ENCODE measurements around the gene TRDN. TPM values are rescaled to one million over a fixed set of nuclear protein-coding genes. Genes with fewer than 3 reads are reported as not detected.

TRDN gene
- total and polyA plus RNA-seq, 4 experiments from 2014 or later = not detected

DNA sequence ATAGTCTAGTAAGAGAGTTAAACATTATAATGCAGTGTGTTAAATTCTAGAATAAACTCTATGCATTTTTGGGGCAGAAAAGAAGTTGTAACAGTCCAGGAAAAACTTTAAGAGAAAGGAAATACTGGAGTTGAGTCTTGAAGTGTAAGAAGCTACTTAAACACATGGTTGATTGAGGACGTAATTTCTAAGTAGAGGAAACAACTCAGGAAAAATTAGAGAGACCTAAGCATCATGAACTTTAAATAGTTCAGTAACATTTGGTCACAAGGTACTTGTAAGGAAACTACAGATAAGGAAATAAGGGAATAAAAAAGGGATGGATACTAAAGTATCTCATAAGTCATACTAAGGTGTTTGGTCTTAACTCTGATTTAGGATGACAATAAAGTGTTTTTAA, 4.7 kb upstream of the TRDN start:
- Mint-ChIP-seq H3K27ac (no peak overlapping the region), H3K4me3 (no peak overlapping the region), H3K4me1 (no peaks in the 10 kb centered on the region), H3K27me3 (no peaks in the 10 kb centered on the region), H3K36me3 (no peaks in the 10 kb centered on the region), H3K9me3 (peaks cover 0 to 4% (median 0%) of the 10 kb centered on the region in 8 donors)
- Histone ChIP-seq H3K36me3 (ENCODE audit: insufficient read depth, low read length) (no peaks in the 10 kb centered on the region), H3K27ac (ENCODE audit: low read depth, low read length) (no peak overlapping the region), H3K27me3 (ENCODE audit: insufficient read depth, low read length) (no peaks in the 10 kb centered on the region), H3K9me3 (ENCODE audit: control insufficient read depth in 1 of 2, low read length in 2 of 2) (no peaks in the 10 kb centered on the region), H3K4me3 (ENCODE audit: low read length in 2 of 2) (no peak overlapping the region), H3K4me1 (ENCODE audit: insufficient read depth, low read length) (no peaks in the 10 kb centered on the region)
- intact Hi-C loops (cut with micrococcal nuclease) = no loop called here
- POLR2A ChIA-PET (ENCODE audit: partially characterized antibody) = no interaction called here
- CTCF ChIA-PET (ENCODE audit: partially characterized antibody) = no interaction called here
- DNase-seq = no peak

DNA sequence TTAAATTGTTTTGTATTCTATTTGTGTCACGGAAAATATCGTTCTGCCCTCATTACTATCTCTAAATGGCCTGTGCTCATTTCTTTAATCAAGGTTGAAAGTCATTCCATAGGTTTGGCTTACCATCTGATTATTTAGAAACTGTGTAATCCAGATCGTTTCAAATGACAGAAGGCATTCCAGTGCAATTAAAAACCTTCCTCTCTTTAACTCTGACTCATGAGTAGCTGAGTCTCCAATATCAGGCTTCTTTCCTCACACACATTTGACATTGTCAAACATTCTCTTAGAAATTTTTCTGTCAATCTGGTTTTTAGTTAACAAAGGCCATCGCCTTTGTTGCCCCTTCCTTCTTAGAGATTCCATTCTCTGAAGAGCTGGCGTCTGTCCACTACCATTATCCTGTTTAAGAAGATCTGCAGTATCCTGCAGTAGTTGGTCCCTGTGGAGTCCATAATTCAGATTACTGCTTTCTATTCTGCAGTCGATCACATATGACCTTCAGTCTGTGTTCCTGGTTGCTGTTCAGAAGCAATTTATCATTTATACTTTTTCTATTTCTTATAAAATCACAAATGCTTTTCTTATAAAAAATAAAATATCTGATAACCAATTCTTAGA, 3.9 kb upstream of the TRDN start:
- no peak for DNase-seq
- intact Hi-C loops (cut with micrococcal nuclease) = no loop called here
- no peak overlapping the region for H3K4me3 Mint-ChIP-seq
- no peaks in the 10 kb centered on the region for H3K4me1 Mint-ChIP-seq
- Histone ChIP-seq H3K4me3 (ENCODE audit: low read length in 2 of 2) (no peak overlapping the region), H3K27ac (ENCODE audit: low read depth, low read length) (no peak overlapping the region), H3K36me3 (ENCODE audit: insufficient read depth, low read length) (no peaks in the 10 kb centered on the region), H3K9me3 (ENCODE audit: control insufficient read depth in 1 of 2, low read length in 2 of 2) (no peaks in the 10 kb centered on the region), H3K4me1 (ENCODE audit: insufficient read depth, low read length) (no peaks in the 10 kb centered on the region), H3K27me3 (ENCODE audit: insufficient read depth, low read length) (no peaks in the 10 kb centered on the region)
- ChIA-PET POLR2A (ENCODE audit: partially characterized antibody) (no interaction called here), CTCF (ENCODE audit: partially characterized antibody) (no interaction called here)
- no peaks in the 10 kb centered on the region for H3K36me3 Mint-ChIP-seq
- H3K27ac Mint-ChIP-seq = no peak overlapping the region
- H3K27me3 Mint-ChIP-seq = no peaks in the 10 kb centered on the region
- peaks cover 0 to 4% (median 0%) of the 10 kb centered on the region in 8 donors for H3K9me3 Mint-ChIP-seq

DNA sequence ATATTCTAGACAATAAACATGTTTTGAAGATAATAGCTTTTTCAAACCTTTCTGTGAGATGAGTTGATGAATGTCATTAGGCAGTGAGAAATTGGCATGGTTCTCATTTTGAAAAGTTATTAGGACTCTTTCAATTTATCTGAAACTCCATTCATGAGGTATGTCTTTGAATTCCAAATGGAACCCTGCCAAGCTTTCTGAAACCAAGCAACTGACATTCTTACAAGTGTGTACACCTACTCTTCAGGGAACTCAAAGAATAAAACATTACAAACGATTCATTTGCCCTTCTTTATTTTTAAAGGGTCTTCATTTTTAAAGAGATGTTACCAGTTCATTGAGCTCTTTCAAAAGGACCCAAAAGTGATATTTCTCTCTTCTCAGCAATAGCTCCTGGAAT, 2.1 kb upstream of the TRDN start:
- H3K4me1 Mint-ChIP-seq = no peaks in the 10 kb centered on the region
- intact Hi-C loops (cut with micrococcal nuclease) = no loop called here
- H3K4me3 Mint-ChIP-seq = no peak overlapping the region
- Histone ChIP-seq H3K9me3 (ENCODE audit: control insufficient read depth in 1 of 2, low read length in 2 of 2) (no peaks in the 10 kb centered on the region), H3K36me3 (ENCODE audit: insufficient read depth, low read length) (no peaks in the 10 kb centered on the region), H3K4me3 (ENCODE audit: low read length in 2 of 2) (no peak overlapping the region), H3K27me3 (ENCODE audit: insufficient read depth, low read length) (no peaks in the 10 kb centered on the region), H3K4me1 (ENCODE audit: insufficient read depth, low read length) (no peaks in the 10 kb centered on the region), H3K27ac (ENCODE audit: low read depth, low read length) (no peak overlapping the region)
- CTCF ChIA-PET (ENCODE audit: partially characterized antibody) = no interaction called here
- DNase-seq = no peak
- H3K27me3 Mint-ChIP-seq = no peaks in the 10 kb centered on the region
- H3K27ac Mint-ChIP-seq = no peak overlapping the region
- peaks cover 0 to 4% (median 0%) of the 10 kb centered on the region in 8 donors for H3K9me3 Mint-ChIP-seq
- no peaks in the 10 kb centered on the region for H3K36me3 Mint-ChIP-seq
- POLR2A ChIA-PET (ENCODE audit: partially characterized antibody) = no interaction called here

DNA sequence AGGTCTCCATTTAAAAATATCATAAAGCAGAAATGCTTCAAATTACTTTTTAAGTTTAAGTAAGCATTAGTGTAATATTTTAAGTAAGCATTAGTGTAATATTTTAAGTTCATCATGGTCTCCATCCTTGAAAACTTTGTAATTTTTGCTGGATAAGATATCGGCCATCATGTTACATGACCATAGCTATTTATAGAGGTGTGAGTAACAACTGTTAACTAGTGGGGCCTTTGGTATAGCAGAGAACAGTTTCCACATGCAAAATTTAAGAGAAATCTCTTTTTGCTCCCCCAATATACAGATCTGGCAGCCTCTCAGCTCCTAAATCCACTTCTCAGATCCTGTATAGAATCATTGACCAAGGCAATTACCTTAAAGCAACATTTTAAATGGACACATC, 468 bp downstream of the TRDN start:
- H3K4me3 Mint-ChIP-seq = no peak overlapping the region
- H3K9me3 Mint-ChIP-seq = peaks cover 0 to 4% (median 0%) of the 10 kb centered on the region in 8 donors
- H3K4me1 Mint-ChIP-seq = no peaks in the 10 kb centered on the region
- intact Hi-C loops (cut with micrococcal nuclease) = no loop called here
- H3K27ac Mint-ChIP-seq = no peak overlapping the region
- no peaks in the 10 kb centered on the region for H3K36me3 Mint-ChIP-seq
- Histone ChIP-seq H3K9me3 (ENCODE audit: control insufficient read depth in 1 of 2, low read length in 2 of 2) (no peaks in the 10 kb centered on the region), H3K4me3 (ENCODE audit: low read length in 2 of 2) (no peak overlapping the region), H3K27me3 (ENCODE audit: insufficient read depth, low read length) (no peaks in the 10 kb centered on the region), H3K4me1 (ENCODE audit: insufficient read depth, low read length) (no peaks in the 10 kb centered on the region), H3K27ac (ENCODE audit: low read depth, low read length) (no peak overlapping the region), H3K36me3 (ENCODE audit: insufficient read depth, low read length) (no peaks in the 10 kb centered on the region)
- ChIA-PET POLR2A (ENCODE audit: partially characterized antibody) (no interaction called here), CTCF (ENCODE audit: partially characterized antibody) (no interaction called here)
- no peak for DNase-seq
- H3K27me3 Mint-ChIP-seq = no peaks in the 10 kb centered on the region

DNA sequence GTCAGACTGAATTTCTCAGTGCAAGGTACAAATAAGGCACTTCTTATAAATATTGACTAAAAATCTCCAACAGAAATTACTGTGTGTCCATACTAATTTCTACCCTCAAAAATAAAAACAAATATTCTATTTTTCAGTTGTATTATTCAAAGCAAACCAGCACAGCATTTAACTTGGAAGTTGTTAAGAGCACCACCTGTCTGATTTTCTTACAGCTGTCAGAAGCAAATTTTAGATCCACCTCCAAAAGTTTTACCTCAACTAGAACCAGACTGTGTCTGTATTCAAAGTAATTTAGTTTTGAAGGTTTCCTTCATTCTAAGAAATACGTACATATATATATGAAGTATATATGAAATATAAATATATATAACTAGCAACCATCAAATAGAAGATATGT, 1.2 kb downstream of the TRDN start:
- Mint-ChIP-seq H3K4me1 (no peaks in the 10 kb centered on the region), H3K4me3 (no peak overlapping the region), H3K36me3 (no peaks in the 10 kb centered on the region), H3K27me3 (no peaks in the 10 kb centered on the region), H3K27ac (no peak overlapping the region), H3K9me3 (peaks cover 0 to 4% (median 0%) of the 10 kb centered on the region in 8 donors)
- Histone ChIP-seq H3K27ac (ENCODE audit: low read depth, low read length) (no peak overlapping the region), H3K9me3 (ENCODE audit: control insufficient read depth in 1 of 2, low read length in 2 of 2) (no peaks in the 10 kb centered on the region), H3K4me1 (ENCODE audit: insufficient read depth, low read length) (no peaks in the 10 kb centered on the region), H3K36me3 (ENCODE audit: insufficient read depth, low read length) (no peaks in the 10 kb centered on the region), H3K27me3 (ENCODE audit: insufficient read depth, low read length) (no peaks in the 10 kb centered on the region), H3K4me3 (ENCODE audit: low read length in 2 of 2) (no peak overlapping the region)
- ChIA-PET CTCF (ENCODE audit: partially characterized antibody) (no interaction called here), POLR2A (ENCODE audit: partially characterized antibody) (no interaction called here)
- no peak for DNase-seq
- intact Hi-C loops (cut with micrococcal nuclease) = no loop called here

DNA sequence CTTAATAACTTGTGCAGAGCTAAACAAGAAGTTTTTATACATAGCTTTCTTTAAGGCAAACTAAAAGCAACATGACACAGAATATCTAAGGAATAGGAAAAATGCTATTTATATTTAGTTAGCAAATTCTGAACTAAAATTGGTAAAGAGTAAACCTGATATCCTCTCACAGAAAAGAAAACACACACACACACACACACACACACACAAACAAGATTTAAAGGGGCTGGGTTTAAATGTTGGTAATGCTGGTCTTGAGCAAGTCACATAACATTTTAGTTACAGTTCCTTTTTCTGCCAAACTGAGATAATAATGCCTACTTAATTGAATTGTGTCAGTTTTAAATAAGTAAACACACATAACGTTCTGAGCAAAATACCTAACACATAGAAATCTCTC, 1.6 kb downstream of the TRDN start:
- Histone ChIP-seq H3K4me3 (ENCODE audit: low read length in 2 of 2) (no peak overlapping the region), H3K9me3 (ENCODE audit: control insufficient read depth in 1 of 2, low read length in 2 of 2) (no peaks in the 10 kb centered on the region), H3K27me3 (ENCODE audit: insufficient read depth, low read length) (no peaks in the 10 kb centered on the region), H3K36me3 (ENCODE audit: insufficient read depth, low read length) (no peaks in the 10 kb centered on the region), H3K4me1 (ENCODE audit: insufficient read depth, low read length) (no peaks in the 10 kb centered on the region), H3K27ac (ENCODE audit: low read depth, low read length) (no peak overlapping the region)
- POLR2A ChIA-PET (ENCODE audit: partially characterized antibody) = no interaction called here
- H3K9me3 Mint-ChIP-seq = peaks cover 0 to 4% (median 0%) of the 10 kb centered on the region in 8 donors
- no peak overlapping the region for H3K4me3 Mint-ChIP-seq
- H3K4me1 Mint-ChIP-seq = no peaks in the 10 kb centered on the region
- no peak for DNase-seq
- no peak overlapping the region for H3K27ac Mint-ChIP-seq
- CTCF ChIA-PET (ENCODE audit: partially characterized antibody) = no interaction called here
- H3K27me3 Mint-ChIP-seq = no peaks in the 10 kb centered on the region
- intact Hi-C loops (cut with micrococcal nuclease) = no loop called here
- no peaks in the 10 kb centered on the region for H3K36me3 Mint-ChIP-seq

DNA sequence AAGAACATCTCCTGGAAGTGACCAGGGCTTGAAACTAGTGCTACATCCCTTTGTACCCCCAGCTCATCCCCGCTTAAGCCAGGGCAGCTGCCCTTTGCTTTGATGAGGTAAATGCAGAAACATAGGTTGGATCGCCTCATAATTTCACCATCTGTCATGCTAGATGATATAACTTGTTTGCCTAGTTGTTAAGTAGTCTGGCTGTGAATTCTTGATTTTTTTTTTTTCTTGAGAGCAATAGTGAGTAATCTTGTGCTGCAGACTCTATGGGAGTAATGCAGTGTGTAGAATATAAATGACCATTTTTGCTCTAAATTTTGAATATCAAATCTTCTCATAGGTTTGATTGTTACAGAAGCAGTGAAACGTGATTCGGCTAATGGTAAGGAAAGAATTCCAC, 4.1 kb downstream of the TRDN start:
- intact Hi-C loops (cut with micrococcal nuclease) = no loop called here
- CTCF ChIA-PET (ENCODE audit: partially characterized antibody) = no interaction called here
- POLR2A ChIA-PET (ENCODE audit: partially characterized antibody) = no interaction called here

More for the DNA sequence above, 4.1 kb downstream of the TRDN start:
- H3K27me3 ChIP-seq (ENCODE audit: insufficient read depth, low read length) = no peaks in the 10 kb centered on the region
- no peak for DNase-seq
- Mint-ChIP-seq H3K27me3 (no peaks in the 10 kb centered on the region), H3K4me1 (no peaks in the 10 kb centered on the region), H3K9me3 (peaks cover 0 to 6% (median 0%) of the 10 kb centered on the region in 8 donors), H3K27ac (no peak overlapping the region), H3K36me3 (no peaks in the 10 kb centered on the region), H3K4me3 (no peak overlapping the region)
- no peaks in the 10 kb centered on the region for H3K4me1 ChIP-seq (ENCODE audit: insufficient read depth, low read length)
- no peaks in the 10 kb centered on the region for H3K9me3 ChIP-seq (ENCODE audit: control insufficient read depth in 1 of 2, low read length in 2 of 2)
- no peak overlapping the region for H3K27ac ChIP-seq (ENCODE audit: low read depth, low read length)
- H3K36me3 ChIP-seq (ENCODE audit: insufficient read depth, low read length) = no peaks in the 10 kb centered on the region
- H3K4me3 ChIP-seq (ENCODE audit: low read length in 2 of 2) = no peak overlapping the region

All from CD4-positive, alpha-beta memory T cell (primary cell).